Stimulated activated CD4-positive, alpha-beta T cell treated with anti-CD3 and anti-CD28 coated beads, Interleukin-1b, Interleukin-23, amount 100 ng/mL, for 4 hours (primary cell): ENCODE data around the gene SLC26A1.
"Not testable (repeated sequence)": the region's sequence is repeated elsewhere in the genome, so short reads cannot be mapped to it uniquely, and the experiment has no call there.

Source experiments
- DNase-seq, 2 donors: peaks; one replicate each; pipeline ENCODE4 v3.0.0-alpha.2; 2020; ENCODE audit warnings: low read depth in 2 of 2

Gene SLC26A1

DNA sequence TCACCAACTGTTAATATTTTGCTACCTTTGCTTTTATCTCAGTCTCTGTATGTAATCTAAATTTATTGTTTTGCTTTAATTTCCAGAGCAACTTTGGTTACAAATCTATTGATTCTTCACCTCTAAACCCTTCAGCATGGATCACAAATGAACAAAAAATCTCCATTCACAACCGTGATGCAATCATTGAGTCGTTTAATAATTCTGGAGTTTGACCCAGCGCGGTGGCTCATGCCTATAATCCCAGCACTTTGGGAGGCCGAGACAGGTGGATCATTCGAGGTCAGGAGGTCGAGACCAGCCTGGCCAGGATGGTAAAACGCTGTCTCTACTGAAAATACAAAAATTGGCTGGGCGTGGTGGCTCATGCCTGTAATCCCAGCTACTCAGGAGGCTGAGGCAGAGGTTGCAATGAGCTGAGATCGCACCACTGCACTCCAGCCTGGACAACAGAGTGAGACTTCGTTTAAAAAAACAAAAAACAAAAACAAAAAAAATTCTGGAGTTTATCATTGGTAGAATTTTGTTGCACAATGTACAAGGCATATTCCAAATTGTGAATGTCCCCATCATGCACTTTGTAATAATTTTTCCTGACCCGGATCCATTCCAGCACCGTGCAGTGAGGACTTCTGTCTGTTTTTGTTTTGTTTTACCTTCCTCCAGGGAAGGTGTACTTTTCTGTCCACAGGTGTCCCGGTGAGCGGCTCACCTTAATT, 8.7 kb downstream of the SLC26A1 start:
- DNase-seq, result no peak

DNA sequence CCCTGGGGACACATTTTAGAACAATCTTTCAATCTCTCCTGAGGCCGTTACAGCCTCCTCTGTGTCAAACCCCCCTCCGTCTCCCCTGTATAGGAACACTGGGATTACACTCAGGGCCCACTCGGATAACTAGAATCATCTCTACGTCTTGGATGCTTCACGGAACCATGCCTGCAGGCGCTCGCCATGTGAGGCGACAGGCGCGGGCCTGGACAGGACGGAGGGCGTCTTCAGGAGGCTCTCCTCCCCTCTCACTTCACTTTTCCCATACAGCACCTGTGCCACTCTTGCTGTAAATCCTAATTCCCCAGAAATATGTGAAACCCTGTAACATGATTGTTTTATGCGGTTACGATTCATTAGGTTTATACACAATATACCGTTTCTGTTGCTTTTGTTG, 10.4 kb downstream of the SLC26A1 start:
- no peak for DNase-seq

DNA sequence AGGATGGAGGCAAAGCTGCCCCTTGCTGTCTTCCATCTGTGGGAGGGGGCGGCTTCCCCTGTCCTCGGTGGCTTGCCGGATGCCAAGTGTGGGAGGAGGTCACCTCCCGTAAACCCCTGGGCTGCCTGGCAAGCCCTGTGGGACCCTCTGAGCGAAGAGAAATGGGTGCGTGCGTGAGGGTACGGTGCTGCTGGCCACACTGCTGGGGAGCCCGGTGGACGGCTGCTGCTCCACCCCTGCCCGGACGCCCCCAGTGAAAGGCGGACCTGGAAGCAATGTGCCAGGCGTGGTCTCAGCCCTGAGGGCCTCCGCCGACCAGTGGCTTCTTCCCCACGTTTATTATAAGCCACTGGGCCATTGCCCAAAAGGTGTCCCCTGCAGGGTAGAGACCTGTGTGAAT, 10.9 kb downstream of the SLC26A1 start:
- DNase-seq, result no peak

DNA sequence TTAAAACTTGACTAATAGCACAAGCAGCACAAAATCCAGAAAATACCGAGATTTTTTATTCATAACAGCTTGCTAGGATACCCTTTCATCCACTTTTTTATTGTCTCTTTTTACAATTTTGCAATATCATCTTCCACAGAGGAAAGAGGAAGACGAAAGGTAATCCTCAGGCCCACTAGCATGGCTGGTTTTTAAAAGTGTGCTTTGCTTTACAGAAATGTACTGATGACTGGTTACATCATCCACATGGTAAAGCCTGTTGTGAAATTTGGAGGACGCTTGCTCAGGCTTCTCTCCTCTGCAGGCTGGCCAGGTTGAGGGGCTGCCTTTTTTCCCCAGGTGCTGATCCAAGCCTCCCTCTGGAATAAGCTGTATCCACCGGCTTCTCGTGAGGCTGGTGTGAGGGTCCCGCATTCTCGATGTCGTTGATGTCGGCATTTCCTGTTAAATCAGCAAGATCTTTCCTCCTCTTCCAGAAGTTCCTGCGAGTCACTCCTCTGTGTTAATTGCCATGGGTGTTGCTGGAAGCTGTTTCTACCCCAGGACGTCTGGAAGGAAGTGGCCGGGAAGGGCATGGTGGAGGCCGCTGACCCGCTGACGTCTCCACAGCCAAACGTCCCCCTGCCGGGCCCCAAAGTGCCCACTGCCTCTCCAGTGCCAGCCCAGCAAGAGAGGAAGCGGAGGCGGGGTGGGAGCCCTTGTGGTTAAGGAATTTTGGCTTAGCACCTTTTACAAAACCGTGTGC, 14.1 kb downstream of the SLC26A1 start:
- DNase-seq, result no peak

DNA sequence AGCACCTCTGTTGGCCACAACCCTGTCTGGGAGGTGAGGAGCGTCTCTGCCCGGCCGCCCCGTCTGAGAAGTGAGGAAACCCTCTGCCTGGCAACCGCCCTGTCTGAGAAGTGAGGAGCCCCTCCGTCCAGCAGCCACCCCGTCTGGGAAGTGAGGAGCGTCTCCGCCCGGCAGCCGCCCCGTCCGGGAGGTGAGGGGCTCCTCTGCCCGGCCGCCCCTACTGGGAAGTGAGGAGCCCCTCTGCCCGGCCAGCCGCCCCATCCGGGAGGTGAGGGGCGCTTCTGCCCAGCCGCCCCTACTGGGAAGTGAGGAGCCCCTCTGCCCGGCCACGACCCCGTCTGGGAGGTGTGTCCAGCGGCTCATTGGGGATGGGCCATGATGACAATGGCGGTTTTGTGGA, 17.2 kb downstream of the SLC26A1 start:
- not testable (repeated sequence) for DNase-seq

DNA sequence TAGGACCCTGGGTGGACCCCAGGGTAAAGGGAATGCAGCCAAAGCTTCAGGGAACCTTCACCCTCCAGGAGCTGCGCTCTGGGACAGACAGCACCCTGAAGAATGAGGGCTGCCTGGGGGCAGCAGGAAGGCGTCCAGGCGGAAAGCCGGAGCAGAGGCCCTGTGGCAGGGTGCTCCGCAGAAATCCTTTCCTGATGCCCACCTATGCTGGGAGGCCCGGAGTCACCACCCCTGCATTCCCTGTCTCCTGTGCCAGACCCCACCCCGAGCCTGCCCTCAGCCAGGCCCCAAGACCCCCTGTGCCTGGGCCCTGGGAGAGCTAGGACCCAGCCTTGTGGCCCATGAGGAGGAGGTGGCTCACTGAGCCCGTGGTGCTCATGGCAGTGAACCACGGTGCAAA, 18.5 kb downstream of the SLC26A1 start:
- no peak for DNase-seq

DNA sequence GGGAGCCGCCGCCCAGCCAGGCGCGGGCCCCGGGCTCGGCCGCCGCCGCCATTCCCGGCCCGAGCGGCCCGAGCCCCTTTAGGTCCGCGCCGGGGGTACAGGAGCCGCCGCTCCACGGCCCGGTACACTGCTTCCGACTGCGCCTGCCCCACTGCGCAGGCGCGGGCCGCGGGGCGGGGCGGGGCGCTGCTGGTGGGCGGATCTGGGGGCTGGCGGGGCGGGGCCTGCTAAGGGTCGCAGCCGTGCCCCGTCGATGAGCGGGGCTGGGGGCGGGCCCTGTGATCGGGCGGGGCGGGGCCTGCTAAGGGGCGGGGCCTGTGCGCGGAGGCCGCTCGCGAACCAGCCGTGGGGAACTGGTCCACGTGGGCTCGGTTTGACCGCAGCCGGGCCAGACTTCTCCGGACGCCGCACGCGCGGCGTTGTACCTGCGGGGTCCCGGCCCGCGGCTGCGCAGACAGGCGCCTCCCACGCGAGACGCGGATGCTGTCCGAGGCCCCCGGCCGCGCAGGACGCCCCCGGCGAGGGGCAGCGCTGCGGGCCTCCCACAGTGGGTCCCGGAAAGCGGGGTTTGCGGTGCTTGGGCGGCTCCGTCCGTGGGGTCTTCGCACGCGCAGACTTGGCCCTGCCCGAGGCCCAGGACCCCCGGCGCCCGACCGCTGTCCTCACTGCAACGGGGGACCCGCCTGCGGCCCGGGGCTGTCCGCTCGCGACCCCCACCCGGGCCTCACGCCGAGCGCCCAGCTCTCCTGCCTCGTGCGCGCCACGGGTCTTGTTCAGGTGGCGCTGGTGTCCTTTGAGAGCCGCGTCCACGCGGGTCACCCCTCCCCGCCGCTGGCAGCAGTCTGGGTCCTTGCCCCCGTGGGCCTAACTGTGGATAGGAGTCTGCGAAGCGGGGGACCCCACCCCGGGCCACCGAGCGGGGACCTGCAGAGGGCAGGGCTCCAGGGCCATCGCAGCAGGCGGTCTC, 19.5 kb downstream of the SLC26A1 start, which contains the start of gene DGKQ:
Gene DGKQ (minus strand): TSS at position 139 of the 967 bp plus-strand sequence. CDS start 87 bp downstream, at position 52.
- DNase-seq, result peak; percentile 89

DNA sequence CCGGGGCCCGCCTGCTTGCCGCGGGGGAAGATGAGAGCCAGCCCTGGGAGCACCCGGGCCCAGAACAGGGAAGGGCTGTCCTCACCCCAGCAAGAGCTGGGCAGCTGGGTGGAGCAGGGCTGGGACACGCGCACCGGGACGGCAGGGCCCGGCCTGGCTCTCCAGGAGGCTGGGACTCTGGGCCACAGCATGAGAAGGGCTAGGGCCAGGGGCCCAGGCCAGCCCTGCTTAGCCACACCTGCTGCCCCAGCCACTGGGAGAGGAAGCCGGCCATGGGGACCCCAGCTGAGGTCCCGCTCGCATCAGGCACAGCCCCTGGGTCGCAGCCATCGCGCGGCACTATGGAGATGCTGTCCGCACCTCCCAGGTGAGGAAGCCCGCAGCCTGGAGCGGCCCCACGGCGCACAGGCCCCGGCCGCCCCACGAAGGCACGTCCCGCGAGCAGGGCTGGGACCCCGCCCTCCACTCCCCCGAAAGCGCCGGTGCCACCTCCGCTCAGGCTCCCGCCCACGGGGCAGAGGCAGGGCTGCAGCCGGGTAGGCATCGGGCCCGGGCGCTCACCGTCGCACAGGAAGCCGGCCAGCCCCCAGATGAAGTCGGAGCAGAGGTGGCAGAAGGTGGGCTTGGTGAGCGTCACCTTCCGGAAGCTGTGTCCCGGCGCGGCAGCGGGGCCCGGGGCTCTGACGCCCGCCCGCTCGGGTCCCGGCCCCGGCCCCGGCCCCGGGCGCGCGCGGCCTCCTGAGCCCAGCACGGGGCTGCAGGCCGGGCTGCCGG, 20.4 kb downstream of the SLC26A1 start:
- DNase-seq, result peak; percentile 56 to 68

DNA sequence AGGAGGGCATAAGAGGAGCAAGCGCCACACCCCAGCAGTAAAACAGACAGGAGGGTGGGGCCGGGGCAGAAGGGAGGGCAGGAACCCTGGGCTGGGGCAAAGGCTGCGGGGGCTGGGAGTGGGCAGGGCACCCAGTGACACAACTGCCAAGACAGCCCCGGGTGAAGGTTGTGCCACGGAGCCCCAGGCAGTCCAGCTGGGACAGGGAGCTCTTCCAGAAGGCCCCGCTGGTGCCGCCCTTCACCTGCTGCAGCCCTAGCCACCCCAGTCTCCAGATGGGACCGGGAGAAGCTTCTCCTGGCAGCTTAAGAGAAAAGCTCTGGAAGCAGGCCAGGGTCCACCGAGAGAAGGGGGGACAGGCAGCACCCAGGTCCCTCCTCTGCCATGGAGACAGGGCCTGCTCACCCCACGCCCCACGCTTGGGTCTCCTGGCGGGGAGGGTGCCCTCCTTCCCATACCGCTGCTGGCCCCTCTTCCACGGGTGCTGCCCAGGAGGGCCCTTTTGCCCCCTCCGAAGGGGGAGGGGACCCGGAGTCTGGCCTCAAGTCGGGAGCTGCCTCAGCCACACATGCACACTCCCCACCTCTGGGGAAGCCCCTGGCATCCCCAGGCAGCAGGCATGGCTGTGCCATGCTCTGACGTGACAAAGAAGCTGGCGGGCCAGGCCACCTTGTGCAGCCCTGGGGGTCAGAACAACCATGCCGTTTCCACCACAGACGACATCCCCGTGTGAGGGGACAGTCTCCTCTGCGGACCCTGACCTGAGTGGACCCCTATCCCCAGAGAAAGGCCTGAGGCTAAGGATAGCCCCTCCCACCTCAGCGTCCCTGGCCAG, 21.3 kb downstream of the SLC26A1 start:
- no peak for DNase-seq

DNA sequence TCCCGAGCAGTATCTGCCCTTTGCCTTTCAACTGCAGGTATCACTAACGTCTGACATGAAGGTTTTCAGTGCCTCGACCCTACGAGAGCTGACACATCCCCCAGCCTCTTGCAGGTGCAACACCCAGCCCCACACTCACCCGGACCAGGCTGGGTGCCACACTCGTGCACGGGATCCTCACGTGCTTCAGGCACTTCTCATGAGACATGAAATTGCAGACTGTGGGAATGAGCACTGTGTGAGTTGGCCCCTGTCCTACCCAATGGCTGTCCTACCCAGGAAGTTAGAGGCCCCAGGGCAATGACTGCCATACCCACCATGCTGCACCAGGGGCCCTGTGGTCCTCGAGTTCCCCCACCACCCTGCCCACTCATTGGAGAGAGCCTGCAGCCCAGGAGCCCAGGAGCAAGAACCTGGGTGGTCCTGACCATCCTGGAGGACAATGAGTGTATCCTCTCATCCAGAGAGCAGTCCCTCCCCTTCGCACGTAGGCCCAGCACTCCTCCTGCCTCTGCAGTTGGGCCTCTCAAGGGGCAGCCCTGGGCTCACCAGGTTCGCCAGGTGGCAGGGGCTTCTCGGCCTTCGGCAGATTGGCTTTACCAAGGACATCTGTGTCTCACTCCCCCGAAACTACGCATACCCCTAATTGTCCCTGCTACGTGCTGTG, 22.2 kb downstream of the SLC26A1 start:
- DNase-seq, result no peak

DNA sequence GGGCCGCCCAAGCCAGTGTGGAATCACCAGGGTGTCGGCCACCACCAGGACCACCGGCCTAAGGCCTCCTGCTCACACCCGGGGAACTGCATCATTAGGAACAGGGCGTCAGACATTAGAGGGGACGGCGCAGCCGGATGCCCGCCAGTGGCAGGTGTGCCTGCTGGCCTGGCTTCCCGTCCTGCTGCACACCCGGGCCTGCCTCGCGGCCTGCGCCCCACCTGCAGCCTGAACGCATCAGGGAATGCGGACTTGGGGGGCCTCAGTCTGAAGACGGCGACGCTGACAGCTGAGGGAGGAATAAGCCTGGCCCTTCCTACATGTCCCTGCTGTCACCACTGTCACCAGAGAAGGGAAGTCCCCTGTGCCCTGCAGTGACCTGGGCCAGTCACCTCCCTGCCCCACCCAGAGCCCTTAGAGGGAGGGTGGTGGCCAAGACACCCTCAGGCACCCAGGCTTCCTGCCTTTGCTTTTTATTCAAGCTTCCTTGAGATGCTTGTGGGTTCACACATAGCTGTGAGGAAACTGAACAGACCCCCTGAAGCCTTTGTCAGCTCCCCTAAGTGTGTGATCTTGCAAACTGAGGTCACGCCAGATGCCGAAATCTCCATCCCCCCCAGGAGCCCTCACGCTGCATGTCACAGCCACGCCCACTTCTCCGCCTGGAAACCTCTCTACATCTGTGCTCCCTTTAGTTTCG, 23.0 kb downstream of the SLC26A1 start:
- no peak for DNase-seq

DNA sequence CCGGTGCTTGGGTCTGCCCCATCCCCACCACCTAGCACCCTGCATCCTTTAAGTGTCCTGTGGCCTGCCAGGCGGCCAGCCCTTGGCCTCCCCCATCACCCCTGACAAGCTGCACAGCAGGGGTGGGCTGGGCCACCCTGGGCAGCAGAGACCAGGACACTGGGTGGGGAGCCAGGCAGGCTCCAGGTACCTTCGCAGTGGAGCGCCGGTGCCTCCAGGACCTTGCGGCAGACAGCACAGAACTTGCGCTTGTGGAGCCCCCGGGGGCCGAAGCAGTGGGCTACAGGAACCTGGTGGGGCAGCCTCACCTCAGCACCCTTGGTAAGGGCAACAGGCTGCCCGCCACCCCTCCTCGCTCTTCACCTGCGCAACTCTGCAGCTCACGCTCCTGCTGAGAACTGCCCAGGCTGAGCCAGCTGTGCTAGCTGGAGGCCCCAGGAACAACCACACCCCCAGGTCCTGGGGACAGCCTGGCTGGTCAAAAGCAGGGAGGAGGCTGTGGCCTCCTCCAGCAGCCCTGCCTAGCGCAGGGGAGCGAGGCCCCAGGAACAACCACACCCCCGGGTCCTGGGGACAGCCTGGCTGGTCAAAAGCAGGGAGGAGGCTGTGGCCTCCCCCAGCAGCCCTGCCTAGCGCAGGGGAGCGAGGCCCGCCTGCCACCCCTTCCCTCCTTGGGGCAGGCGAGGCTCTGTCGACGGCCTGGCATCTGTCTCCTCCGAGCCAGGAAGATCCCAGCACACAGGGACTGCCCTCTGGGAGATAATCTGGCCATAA, 24.4 kb downstream of the SLC26A1 start:
- DNase-seq, result no peak

DNA sequence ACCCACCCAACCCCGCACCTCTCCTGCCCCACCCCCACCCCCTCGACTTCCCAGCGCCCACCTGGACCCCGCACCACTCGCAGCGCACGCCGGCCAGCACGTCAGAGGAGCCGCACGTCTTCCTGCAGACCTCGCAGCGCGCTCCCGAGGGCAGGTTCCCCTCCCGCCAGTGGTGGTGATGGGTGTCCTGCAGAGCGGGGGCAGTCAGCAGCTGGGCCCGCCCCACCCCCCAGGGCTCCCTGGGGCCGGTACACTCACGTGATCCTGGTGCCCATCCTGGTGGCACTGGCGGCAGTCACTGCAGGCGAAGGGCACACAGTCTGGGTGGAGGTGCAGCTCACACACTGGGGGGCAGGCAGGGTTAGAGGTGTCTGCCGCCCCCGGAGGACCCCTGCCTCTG, 25.0 kb downstream of the SLC26A1 start:
- DNase-seq, result no peak

DNA sequence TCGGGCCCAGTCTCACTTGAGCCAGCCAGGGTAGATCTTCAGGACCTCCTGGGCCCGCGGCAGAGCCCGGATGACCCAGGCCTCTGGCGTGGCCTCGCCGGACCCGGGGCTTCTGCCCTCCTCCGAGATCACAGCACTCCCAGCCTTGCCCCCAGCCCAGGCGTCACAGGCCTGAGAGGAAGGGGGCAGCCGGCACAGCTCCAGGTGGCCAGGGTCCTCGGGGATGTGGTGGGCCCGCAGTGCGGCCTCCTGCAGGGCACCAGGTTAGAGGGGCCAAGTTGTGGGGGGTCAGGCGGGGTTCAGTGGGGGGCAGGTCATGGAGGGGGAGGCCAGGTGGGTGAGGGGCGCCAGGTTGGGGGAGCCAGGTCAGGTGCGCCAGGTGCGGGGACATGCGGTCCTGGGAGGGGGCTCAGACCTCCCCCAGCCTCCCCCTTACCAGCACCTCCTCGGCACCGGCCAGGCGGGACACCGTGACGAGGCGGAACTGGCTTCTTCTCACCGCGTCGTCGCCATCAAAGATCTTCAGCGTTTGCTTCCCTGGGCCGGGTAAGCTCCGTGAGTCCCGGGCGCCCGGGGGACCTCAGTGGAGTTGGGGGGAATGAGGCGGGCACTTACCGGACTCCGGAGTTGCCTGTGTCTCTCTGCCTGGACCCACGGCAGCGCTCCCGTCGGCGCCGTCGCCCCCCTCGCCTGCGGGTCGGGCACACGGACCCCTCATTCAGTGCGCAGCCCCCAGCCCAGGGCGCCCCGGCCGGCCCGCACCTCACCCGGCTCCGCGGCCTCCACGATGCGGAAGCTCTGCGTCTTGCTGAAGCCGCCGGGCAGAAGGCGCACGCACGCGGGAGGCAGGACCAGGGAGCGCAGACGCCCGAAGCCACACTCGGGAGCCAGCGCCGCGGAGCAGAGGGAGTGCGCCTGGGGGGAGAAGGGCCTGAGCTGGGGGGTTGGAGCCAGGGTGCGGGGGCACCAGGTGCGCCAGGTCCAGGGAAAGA, 25.8 kb downstream of the SLC26A1 start:
- DNase-seq, result no peak

DNA sequence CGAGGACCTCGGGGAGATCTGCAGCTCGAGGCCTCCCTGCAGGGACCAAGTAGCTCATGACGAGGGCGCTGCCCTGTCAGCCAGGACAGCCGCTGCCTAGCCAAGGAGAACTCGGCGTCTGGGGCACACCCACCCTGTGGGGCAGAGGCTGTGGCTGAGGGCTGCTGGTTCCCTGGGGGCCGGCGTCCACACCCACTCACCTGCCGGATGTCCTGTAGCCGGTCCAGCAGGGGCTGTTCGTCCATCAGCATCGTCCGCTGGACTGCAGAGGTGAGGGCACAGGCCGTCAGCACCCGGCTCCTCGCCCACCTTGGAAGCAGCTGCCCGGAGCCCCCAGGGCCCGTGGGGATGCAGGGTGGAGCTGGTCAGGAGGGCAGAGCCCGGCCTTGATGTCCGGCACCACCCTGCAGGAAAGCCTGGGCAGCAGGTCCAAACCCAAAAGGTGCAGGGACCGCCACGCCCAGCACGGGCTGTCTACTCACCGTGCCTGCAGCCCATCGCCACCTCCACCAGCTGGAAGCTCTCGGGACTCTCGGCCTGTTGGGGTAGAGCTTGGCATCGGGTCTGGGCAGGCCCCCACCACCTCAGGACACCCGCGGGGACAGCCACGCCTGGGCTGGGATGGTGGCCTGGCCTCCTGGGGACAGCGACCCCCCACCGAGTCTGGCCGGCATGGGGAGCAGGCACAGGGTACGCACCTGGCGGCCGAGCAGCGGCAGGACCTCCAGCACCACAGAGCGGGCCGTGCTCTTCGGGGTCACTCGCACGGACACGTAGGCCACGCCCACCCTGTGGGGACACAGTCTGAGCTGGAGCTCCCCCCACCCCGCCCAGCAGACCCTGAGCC, 26.7 kb downstream of the SLC26A1 start:
- no peak for DNase-seq

DNA sequence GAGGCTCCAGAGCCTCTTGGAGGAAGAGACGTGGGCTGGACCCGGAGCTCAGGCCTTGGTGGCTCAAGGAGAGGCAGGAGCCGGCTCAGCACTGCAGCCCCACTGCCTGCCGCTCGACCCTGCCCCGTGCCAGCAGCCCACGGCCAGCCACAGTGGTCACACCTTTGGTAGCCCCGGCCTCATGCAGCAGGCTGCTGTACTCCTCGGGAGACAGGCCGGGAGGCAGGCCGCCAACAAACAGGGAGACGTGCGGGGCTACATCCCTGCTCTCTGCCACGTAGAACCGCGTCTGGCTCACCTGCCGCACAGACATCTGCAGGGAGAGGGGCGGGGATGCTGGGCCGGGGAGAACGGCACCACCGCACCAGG, 27.5 kb downstream of the SLC26A1 start:
- no peak for DNase-seq
